ENCODE results near the gene SUGCT.

The SUGCT gene

DNA sequence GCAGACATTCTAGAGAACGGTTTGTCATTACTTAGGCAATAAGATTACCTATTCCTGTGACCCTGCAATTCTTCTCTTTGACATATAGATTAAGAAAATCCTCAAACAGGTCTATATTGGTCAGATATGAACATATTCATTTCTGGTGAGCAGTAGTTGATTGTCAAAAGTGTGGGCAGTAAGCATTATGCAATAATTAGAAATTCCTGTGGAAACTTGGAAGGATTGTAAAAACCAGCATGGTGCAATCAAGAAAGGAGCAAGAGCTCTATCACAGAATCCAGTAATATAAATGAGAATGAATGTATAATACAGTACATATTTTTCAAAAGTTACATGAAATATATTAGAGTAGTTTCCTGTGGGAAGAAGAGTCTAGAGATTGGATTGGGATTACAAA, 406.5 kb downstream of the SUGCT start:
- DNase-seq, result no peak

DNA sequence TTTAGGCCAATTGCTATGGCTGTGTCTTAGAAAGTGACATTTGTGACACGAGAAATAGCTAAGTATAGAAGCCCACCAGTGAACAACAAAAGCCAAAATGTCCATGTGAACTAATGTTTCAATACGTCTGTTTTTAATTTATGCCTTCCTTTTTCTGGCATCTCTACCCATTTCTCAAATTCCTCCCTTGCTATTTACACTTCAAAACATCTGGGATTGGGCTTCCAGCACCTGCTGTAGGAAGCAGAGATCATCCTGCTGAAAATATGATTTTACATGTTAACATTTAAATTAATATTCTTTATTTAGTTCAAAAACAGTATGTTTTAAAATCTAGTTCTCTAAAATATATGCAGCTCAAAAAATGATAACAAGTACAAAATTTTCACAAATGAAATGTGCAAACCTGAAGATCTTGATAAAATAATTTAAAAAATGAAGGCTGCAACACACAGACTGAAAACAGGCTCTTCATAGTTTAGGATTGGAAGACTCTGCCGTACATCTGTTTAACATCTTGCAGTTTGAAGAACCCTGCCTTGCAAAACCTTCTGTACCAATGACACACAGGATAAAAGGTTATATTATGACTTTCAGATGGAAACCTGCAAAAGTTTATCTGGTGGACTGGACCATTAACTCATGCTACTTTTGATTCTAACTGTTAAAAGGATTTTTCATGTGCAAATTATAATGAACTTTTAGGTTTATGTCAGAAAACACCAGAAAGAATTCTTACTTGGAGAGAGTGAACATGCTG, 408.4 kb downstream of the SUGCT start:
- DNase-seq, result no peak

DNA sequence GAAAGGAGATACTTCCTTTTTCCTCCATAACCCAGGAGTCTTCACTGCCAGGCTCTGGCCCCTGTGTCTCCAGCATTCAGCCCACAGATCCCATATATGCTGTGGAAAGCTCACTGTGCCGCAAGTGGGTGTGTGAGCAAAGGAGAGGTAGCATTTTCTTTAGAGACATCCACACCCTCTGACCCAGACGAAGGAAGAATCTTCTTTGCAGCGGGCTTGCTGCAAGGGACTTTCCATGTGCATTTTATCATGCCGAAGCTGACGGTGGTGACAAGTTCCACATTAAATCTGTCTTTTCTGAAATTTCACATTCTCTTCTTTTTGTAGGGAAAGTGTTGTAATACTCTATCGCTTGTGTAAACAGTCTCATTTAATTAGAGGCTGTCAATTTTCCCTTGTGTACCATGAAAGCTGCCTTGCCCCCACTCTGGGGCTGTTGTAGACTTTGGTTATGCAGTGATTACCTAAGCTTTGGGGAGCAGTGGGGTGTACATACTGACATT, 409.5 kb downstream of the SUGCT start:
- DNase-seq, result no peak

DNA sequence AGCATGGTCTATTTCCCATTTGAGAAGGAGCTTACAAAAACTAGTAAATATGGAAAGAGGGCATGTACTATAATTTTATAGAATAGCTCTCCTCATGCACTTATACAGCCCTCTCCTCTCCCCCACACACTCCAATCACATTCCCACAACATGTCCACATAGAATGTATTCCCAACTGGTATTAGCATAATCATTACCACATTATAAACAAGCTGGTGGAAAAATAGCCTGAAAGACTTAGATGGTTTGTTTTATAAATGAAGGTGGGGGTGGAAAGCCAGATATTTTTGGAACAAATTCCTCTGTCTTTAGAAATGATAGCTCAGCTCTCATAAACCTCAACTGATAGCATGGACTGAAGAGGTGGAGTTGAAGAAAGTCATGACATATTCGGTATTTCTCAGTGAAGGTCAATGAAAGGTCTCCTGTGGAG, 410.1 kb downstream of the SUGCT start:
- DNase-seq, result no peak

DNA sequence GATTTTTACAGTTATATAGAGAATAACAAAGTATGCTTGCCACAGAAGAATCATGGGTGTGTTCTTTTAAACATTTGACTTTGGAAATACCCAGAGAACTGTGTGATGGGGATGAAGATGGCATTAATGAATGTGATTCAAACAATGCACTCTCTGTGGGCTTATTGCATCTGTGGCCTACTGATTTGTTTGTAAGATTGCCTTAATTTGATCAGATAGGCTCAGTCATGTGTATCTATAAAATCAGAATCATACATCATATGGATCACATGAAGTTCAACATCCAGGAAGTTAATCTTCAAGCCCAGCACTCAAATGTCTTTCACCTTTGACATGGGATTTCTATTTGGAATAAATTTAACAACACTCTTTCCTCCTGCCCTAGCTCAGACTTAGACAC, 410.9 kb downstream of the SUGCT start:
- DNase-seq, result no peak

DNA sequence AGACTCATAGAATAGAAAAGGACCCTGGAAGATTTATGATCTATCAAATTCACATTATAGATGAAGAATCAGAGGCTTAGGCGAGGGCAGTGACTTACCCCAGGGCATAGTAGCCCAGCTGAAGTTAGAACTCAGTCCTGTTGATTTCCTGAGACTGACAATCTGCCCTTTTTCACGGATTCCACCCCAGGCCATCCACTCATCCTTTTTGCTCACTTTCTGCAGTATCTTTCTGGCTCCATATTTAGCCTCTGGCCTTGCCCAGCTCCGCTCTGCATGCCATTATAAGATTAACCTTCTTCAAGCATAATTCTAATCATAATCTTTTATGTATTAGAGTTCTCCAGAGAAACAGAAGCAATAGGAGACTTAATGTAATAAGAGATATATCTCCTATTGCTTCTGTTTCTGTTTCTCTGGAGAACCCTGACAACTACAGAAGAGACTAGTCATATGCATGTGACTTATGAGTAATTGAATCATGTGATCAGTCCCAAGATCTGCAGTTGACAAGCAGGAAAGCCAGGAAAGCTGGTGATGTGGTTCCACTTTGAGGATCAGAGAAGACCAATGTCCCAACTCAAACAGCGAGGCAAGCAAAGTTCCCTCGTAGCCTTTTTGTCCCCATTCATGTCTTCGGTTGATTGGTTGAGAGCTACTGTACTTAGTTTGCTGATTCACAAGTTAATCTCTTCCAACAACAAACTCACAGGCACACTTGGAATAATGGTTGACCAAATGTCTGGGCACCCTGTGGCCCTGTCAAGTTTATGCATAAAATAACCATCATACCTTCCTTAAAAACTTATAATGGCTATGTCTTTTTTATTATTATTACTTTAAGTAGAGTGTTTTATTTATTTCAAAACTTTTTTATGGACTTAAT, 412.1 kb downstream of the SUGCT start:
- DNase-seq, result no peak

DNA sequence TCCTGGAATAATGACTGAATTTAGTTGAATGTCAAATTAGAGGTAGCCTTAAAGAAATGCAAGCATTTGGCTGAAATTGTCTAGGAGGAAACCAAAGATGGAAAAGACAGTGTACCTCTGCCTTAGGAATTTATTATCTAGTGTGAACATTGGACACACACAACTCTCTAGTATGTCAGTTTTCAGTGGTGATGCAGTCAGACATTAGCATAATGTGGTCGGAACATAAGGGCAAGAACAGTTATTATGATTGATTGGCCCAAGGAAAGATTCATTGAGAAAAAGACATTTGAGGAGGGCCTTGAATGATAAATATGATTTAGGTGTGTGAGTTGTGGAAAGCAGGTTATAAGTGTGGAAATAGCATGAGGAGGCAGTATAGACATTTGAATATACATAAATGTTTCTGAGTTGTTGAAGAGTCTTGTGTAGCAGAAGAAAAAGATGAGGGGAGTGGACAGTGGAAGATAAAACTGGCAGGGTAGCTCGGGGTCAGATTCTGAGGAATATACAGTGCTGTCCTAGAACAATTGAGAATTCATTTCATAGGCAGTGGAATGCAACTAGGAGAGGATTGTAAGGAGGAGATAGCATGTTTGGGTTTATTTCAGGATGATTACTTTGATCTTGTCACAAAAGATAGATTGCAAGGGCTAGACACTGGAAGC, 414.7 kb downstream of the SUGCT start:
- no peak for DNase-seq

DNA sequence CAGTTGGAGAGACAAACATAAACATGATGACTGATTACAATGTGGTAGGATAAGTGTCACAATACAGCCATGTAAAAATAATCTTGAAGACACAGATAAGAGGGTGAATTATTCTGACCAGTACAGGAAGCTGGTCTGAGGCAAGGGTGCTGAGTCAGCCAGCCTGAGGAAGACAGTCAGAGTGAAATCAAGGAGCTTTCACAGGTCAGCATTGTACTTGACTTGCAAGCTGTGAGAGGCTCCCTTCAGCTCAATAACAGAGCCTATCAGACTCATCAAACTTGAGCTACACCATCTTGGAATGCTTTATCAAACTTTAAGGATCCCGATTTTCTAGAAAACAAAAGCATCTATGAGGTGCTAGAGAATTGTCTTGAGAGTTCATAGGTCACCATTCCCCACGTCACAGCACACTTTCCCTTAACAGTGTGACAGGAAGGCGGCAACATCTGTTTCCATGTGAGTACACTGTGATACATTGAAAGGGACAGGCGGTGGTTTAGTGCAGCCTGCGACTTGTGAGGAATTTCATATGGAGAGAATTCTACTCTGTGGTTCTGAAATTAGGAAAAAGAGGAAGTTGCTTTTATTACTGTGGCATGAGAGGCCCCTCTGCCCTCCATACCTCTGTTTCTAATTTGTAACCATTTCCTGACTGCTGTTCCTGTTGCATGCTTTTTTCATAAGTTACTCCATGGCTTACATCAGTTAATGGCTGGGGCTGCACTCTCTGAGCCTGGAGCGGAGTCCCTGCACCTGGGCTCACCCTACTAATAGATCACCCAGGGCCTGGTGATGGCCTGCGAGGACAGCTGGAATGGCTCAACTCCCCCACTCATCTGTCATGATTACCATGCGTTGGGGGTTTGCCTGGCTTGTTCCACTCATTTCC, 417.1 kb downstream of the SUGCT start:
- DNase-seq, result no peak

DNA sequence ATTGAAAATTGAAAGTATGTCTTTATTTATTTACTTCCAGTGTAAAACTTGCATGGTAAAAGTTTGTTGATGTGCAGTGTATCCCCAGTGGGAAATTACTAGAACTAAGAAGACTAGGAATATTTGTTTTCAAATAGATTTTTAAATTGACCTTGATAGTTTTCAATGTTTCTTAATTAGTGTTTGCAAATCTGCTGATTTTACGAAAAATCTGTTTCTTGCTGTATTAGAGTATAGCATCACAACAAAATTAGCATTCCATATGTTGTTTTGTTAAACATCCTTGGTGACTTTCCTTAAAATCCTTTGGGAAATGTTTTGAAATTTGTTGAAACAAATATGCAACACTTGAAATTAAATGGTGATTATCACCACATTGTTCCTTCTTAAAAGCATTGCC, 425.9 kb downstream of the SUGCT start:
- no peak for DNase-seq

DNA sequence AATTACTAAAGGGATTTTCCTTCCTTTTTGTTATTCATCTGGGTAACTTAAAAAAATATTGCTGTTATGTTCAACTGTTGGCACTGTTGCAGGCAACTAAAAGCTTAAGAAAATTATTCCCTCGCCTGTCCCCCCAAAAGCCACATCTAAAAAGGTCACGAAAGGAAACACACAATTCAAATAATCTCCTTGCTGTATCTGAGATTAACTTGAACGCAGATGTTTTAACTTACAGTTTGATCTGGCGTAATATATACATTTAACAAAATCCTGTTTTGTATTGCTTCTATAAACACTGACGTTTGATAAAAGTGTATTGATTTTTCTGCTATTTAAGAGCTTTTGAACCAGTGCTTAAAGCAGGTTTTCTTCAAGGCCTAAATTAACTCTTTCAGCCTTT, 432.1 kb downstream of the SUGCT start:
- no peak for DNase-seq

DNA sequence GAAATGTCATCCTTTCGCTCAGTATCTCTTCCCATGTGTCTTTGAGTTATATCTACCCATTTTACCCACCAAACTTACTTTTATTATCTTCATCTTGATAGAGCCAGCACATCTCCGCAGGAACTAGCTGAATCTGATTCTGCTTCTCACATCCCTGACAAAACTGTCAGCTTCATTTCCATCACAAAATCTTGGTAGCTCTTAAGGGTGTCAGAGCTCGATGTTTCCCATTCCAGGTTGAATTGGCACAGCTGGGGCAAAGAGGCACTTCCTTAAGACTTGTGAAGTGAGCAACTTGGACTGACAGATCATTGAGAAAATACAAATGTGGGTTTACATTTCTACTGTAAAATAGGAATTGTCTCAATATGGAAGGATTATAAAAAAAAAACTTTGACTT, 434.5 kb downstream of the SUGCT start:
- no peak for DNase-seq

DNA sequence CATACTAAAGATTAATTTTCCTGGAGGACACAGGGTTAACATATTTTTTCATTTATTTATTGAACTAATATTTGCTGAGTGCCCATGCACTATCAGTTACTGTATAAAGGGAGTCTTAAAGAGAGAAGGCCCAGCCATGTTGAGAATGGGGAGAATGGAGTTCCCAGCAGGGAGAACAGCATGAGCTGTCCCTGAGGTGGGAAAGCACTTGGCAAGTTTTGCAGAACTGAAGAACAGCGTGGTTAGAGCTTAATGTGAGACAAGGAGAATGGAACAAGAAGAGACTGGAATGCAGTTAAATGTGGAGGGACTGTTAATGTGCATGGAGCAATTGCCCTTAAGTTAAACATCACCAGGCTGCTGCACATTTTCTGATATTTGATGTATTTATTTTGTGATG, 435.4 kb downstream of the SUGCT start:
- DNase-seq, result no peak

DNA sequence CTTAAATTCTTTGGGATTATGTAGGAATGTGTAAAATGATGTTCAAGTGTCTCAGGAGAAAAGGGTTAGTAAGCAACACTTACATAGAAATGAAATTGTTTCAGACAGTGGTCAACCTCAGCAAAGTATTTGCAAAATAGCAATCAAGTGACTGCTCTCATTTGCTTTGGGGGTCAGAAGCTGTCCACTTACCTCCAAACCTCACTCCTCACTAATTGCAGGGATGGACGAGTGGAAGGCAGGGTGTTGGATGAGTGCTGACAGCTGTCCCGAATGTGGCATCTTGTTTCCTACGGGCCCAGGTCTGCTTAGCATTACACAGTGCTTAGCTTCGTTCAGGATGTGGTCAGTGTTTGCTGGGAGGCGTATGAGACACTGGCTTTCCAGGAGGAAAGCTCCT, 437.0 kb downstream of the SUGCT start:
- DNase-seq, result no peak

DNA sequence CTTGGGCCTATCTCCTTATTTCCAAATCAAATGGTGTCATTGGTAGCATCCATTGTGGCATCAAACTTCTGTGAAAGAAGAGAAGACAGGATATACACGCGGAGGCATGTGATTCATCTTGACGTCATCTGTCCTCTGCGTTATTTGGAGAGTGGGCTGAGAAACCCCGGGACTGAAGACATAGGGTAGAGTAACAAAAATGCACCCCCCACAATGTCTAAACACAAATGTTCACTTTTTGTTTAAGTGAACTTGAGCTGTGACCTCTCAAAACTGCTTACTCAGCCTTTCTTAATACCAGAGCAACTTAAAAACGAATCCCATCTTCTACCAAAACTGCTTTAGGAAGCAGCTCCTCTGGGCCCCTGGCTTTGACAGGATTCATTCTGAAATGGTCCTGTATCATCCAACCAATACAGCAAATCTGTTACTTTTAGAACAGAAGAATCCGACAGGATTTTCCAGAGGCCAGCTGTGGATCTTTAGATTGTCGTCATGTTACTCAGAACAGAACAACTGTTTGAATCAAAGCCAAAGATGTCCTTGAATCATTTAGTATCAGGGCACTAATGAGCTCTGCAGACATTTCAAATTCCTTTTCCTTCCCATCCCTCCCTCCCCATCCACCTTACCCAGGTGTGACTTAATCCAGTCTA, 438.1 kb downstream of the SUGCT start:
- DNase-seq, result no peak

DNA sequence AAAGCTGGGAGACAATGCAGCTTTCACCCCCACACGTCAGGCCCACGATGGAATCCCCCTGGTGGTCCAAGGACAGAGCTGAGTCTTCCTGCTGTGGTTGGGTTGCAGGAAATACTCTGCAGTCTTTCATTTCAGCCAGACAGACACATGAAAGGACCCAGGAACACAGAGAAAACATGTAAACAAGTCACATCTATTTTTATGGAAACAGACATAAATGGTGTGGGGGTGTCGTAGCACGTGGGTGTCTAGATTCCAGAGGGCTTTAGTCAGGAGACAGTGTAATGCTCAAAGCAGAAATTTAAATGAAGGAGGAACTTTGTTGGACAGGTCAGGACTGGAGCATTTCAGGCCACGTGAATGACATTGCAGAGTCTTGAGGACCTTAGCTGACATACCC, 444.6 kb downstream of the SUGCT start:
- no peak for DNase-seq

DNA sequence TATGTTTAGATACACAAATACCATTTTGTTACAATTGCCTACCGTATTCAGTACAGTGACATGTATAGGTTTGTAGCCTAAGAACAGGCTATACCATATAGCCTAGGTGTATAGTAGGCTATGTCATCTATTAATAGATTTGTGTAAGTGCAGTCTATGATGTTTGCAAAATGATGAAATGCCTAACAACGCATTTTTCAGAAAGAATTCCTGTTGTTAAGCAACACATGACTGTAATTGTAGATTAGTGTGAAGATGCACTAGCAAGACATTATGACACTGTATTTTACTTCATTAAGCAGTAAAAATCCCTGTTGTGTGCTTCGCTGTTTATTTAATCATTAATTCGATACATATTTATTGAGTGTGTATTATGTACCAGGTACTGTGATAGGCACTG, 446.0 kb downstream of the SUGCT start:
- DNase-seq, result no peak

DNA sequence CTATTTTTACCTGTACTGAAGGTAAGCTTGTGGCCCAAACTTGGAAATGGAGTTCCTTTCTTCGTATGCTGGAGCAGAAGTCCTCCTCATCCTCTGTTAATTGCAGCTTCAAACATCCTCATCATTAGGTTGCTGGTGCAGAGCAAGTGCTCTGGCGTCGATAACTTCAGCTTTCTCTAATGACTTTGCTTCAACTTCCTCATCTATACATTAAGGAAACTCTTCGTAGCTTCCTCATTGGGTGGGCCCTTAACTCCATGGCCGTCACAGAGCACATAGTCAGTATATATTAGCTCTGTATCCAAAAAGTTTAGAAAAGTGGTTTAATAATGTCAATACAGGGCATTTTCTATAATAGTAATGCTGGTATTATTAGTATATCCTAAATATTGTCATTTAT, 447.7 kb downstream of the SUGCT start:
- no peak for DNase-seq

DNA sequence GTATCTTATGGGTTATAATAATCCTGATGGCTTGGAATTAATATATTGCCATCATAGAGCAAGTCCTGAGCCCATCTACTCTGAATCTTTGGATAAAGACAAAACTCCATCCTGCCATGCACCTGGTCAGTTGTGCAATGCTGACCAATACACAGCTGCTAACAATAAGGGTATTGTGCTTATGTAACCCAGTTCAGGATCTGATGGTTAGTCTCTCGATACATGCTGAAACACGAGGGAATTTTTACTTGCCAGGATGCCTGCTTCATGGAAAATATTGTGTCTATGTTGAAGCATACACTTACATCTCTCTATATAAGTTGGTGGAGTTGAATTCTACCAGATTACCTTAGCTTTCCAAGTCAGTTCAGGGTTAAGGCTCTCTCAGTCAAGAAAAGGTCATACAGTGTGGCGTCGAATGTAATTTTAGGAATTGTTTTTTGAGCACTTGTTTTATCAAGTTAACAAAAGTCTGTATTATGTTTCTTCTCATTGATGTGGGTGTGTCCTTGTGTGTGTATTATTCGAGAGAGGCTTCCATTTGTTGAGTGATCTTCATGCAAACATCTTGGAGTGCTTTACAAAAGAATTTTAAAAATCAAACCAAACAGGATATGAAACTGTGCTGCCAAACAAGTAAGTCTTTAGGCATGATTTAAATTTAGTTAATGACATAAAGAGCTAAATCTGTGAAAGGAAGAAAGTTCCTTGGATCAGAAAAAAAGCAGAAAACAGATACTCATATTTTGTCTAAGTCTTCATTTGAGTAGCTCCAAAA, 449.1 kb downstream of the SUGCT start:
- DNase-seq, result no peak

DNA sequence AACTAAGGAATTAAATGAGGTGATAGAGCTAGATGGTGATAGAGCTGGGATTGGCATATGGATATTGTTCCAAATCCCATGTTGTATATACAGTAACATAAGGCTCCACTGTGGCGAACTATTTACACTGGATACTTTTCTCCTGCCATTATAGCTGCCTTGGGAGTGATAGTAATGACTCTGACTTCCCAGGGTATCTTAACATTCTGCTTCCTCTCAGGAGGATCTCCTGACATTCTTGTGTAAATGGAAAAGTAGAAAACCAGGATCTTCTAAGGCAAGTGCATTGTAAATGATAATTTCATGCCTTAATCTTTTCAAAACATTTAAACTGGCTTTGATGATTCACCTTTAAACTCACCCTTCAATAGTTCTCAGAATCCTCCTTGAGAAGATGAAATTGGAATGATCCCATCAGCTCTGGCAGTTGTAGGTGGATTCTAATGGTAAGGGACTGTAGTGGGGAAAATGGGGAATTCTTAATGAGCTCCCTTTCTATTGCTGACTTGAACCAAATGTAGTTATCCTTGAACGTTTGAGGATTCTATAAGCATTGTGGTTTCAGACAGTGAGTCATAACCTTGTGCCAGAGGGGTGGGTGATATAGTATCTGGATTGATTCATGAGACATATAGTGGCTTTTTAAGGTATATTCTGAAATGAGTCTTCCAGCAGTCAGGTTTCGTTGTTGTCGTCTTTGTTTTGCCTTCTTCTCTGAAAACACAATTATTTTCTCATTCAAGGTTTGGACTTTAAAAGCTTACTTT, 450.0 kb downstream of the SUGCT start:
- no peak for DNase-seq

DNA sequence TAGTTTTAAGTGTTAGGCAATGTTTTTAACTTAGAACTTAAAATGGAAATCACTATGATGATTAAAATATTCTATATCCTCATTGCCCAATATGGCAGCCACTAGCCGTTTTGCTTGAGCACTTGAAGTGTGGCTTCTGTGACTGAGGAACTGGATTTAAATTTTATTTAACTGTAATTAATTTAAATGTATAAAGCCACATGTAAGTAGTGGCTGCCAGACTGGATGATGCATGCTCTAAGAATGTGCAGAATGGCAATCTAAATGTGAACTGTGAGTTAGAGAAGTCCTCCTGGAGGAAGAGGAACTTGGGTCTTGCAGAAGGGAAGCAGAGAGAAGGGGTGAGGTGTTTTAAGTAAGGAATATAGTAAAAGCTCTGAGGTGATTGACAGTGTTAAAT, 451.4 kb downstream of the SUGCT start:
- no peak for DNase-seq

All from NCI-H748 treated with DMSO at 0.1 percent for 48 hours (cell line).